Pancreas (tissue), 10 donors: Measurements from ENCODE around the gene GNA12. TPM values are rescaled to one million over a fixed set of nuclear protein-coding genes. Genes with fewer than 3 reads are reported as not detected.

Source experiments
- ATAC-seq, 4 donors: fragments of 200-7000 bp; cut with Tn5 transposase; one replicate each; pipeline versions ENCODE4 v1.8.0 to v1.9.1; 2020; ENCODE audit warnings: mild to moderate bottlenecking in 4 of 4, moderate library complexity in 4 of 4
- DNase-seq, 6 donors: peaks; one replicate each; pipeline ENCODE4 v3.0.0-alpha.2; 2020
- FAIRE-seq: peaks from 2 replicates; lab custom pipeline; 2012; peaks lifted over from hg19 to GRCh38; lab: Jason Lieb, UNC
- H3K27ac ChIP-seq, 4 donors: fragments of 200-600 bp; sonication (generic); 1 replicate in 3 of 4; 2 replicates in 1 of 4; pipeline versions ENCODE4 v1.5.0 to v1.8.0; 2020
- H3K27me3 ChIP-seq, 4 donors: fragments of 200-600 bp; one replicate each; pipeline ENCODE4 v1.8.0; 2021
- H3K36me3 ChIP-seq, 3 donors: fragments of 200-600 bp; sonication (generic) in 1 of 3; one replicate each; pipeline versions ENCODE4 v1.5.0 to v1.8.0; 2020 to 2021
- H3K4me1 ChIP-seq, 3 donors: fragments of 200-600 bp; one replicate each; pipeline ENCODE4 v1.8.0; 2021
- H3K4me3 ChIP-seq, 4 donors: fragments of 200-600 bp; sonication (generic) in 2 of 4; one replicate each; pipeline versions ENCODE4 v1.5.0 to v1.8.0; 2020 to 2021
- H3K9me3 ChIP-seq, 4 donors: fragments of 200-600 bp; one replicate each; pipeline ENCODE4 v1.8.0; 2021
- WGBS, 2 donors: extraction: QIAGEN DNeasy Blood & Tissue Kit; methylation state at CpG; one replicate each; pipeline ENCODE4 v1.1.7; 2013; 5-methylcytosine and 5-hydroxymethylcytosine counted together
- intact Hi-C, 3 donors: fragments of 100-400 bp; cut with DNase I; formaldehyde crosslinking; loops; one replicate each; pipeline versions ENCODE4 v1.11.1 to v1.14.2; 2022
- polyA plus RNA-seq, 2 donors: library from polyadenylated mRNA; stranded (reverse); fragments of 200-250 nt; gene quantifications; one replicate each; pipeline ENCODE4 v1.2.3, GENCODE V29; 2013
- total RNA-seq, 6 donors: library from RNA; stranded (reverse); fragmentation: NEBNext Ultra II Directional in 4 of 6; extraction: Animal tissue kit (Norgen Biotek cat#: 25700) in 4 of 6; gene quantifications; one replicate each; pipeline versions ENCODE4 v1.2.1 to v1.2.4, GENCODE V29; 2021 to 2023
- TF ChIP-seq, protein P1 (sequence below), 4 donors: fragments of 200-600 bp; sonication (generic) in 3 of 4; IDR thresholded peaks; one replicate each; pipeline versions ENCODE4 v1.5.0 to v1.8.0; 2021; ENCODE audit warnings: antibody characterized with exemption in 4 of 4
- donor health status: healthy with polysubstance abuse.
- donor health status: DM: no; HTN: no; CAD: no; lungs with moderate emphysema.
- donor health status: DM: no; HTN: no; CAD: no.
- donor health status: control.
- donor health status: control.
- donor health status: Bipolar disorder and iron deficiency.
- donor health status: DM: yes; HTN: yes; CAD: no.
- donor health status: DM: no; HTN: no; CAD: no.
- donor health status: DM: no; HTN: no; CAD: no.
- donor health status: DM: yes; HTN: yes; CAD: no.

The GNA12 gene
- total and polyA plus RNA-seq, 8 donors, result 7.5 to 23.0 (median 15.9) TPM

DNA sequence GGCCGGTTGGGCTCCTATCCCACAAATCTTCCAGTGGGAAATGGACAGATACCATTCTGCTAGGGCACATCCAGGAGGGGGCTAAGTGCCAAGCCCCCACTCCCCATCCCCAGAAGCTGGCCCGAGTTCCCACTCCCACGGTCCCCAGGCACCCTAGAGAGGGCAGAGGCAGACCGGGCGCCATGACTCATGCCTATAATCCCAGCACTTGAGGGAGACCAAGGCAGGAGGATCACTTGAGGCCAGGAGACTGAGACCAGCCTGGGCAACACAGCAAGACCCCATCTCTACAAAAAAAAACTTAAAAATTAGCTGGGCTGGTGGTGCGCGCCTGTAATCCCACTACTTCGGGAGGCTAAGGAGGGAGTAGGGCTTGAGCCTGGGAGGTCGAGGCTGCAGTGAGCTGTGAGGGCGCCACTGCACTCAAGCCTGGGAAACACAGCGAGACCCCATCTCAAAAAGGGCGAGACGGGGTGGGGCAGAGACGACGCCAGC is 870 bp downstream of the GNA12 start:
- Histone ChIP-seq H3K27ac (no peak overlapping the region), H3K4me1 (peaks cover 0 to 8% (median 0%) of the 10 kb centered on the region in 3 donors), H3K27me3 (no peaks in the 10 kb centered on the region), H3K4me3 (peak overlapping the region; percentile 48 to 79 (median 62)), H3K9me3 (no peaks in the 10 kb centered on the region), H3K36me3 (no peaks in the 10 kb centered on the region)
- intact Hi-C loops, result no loop called here
- TF ChIP-seq, protein P1, sequence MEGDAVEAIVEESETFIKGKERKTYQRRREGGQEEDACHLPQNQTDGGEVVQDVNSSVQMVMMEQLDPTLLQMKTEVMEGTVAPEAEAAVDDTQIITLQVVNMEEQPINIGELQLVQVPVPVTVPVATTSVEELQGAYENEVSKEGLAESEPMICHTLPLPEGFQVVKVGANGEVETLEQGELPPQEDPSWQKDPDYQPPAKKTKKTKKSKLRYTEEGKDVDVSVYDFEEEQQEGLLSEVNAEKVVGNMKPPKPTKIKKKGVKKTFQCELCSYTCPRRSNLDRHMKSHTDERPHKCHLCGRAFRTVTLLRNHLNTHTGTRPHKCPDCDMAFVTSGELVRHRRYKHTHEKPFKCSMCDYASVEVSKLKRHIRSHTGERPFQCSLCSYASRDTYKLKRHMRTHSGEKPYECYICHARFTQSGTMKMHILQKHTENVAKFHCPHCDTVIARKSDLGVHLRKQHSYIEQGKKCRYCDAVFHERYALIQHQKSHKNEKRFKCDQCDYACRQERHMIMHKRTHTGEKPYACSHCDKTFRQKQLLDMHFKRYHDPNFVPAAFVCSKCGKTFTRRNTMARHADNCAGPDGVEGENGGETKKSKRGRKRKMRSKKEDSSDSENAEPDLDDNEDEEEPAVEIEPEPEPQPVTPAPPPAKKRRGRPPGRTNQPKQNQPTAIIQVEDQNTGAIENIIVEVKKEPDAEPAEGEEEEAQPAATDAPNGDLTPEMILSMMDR (IDR thresholded peaks at IDR 0.05), result no peak
- FAIRE-seq, result no peak
- 48 to 59% methylated on average over 14 to 15 of the region's 15 CpGs for WGBS, 2 donors
- ATAC-seq, result no peak
- DNase-seq, result peak in 3 of 6 donors; percentile 11 to 54 (median 41)

DNA sequence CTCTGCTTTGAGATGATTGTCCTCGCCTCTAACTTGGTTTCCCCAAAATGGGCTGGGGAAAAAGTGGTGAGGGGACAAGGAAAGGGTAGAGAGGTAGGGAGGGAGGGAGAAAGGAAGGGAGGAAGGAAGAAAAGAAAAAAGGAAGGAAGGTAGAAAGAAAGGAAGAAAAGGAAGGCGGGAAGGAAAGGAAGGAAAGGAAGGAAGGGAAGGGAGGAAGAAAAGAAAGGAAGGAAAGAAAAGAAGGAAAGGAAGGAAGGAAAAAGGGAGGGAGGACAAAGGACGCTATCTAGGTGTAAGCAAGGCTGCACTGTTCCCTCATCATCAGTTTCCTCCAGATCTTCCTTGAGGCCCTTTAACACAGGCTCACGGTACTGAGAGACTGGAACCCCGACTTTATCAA is 2.2 kb downstream of the GNA12 start:
- ATAC-seq (no peak), FAIRE-seq (no peak), DNase-seq (no peak)
- no peaks in the 10 kb centered on the region for H3K9me3 ChIP-seq
- intact Hi-C loops, result no loop called here
- H3K4me1 ChIP-seq, result peaks cover 0 to 8% (median 0%) of the 10 kb centered on the region in 3 donors
- no peaks in the 10 kb centered on the region for H3K36me3 ChIP-seq
- no peaks in the 10 kb centered on the region for H3K27me3 ChIP-seq
- H3K4me3 ChIP-seq, result no peak overlapping the region
- TF ChIP-seq, protein P1 (IDR thresholded peaks at IDR 0.05), result no peak
- H3K27ac ChIP-seq, result no peak overlapping the region
- WGBS, 2 donors, result 82 to 87% methylated on average over 5 of the region's 5 CpGs

DNA sequence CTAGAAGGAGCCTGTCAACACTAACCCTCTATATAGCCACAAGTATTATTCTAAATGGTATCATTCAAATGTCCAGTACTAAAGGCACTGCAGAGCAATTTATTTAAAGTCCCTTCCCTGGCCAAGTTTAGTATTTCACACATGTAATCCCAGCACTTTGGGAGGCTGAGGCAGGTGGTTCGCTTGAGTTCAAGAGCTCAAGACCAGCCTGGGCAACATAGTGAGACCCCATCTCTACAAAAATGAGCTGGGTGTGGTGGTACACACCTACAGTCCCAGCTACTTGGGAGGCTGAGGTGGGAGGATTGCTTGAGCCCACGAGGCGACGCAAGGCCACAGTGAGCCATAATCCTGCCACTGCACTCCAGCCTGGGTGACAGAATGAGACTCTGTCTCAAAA is 3.6 kb downstream of the GNA12 start:
- no peak for ATAC-seq
- H3K27me3 ChIP-seq, result no peaks in the 10 kb centered on the region
- peaks cover 0 to 8% (median 0%) of the 10 kb centered on the region in 3 donors for H3K4me1 ChIP-seq
- no peak overlapping the region for H3K4me3 ChIP-seq
- DNase-seq, result no peak
- intact Hi-C loops, result no loop called here
- peaks cover 0 to under 1% (median 0%) of the 10 kb centered on the region in 3 donors for H3K36me3 ChIP-seq
- H3K27ac ChIP-seq, result no peak overlapping the region
- TF ChIP-seq, protein P1 (IDR thresholded peaks at IDR 0.05), result no peak
- 94 to 97% methylated on average over 4 of the region's 4 CpGs for whole genome bisulfite sequencing, 2 donors
- no peaks in the 10 kb centered on the region for H3K9me3 ChIP-seq
- no peak for FAIRE-seq

DNA sequence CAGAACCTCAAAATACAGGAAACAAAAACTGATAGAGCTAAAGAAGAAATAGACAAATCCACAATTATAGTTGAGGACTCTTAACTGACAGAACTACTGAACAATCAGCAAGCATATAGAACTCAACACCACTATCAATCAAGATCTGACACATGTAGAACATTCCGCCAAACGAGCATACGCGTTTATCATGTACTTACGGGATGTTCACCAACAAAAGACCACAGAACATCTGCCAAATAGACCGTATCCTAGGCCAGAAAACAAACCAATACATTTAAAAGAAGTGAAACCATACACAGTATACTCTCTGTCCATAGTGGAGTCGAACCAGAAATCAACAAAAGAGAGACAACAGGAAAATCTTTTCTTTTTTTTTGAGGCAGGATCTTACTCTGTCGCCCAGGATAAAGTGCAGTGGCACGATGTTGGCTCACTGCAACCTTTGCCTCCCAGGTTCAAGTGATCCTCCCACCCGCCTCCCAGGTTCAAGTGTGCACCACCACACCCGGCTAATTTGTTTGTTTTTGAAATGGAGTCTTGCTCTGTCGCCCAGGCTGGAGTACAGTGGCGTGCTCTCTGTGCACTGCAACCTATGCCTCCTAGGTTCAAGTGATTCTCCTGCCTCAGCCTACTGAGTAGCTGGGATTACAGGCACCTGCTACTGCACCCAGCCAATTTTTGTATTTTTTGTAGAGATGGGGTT is 5.1 kb downstream of the GNA12 start:
- no peak overlapping the region for H3K4me3 ChIP-seq
- TF ChIP-seq, protein P1 (IDR thresholded peaks at IDR 0.05), result no peak
- H3K27me3 ChIP-seq, result no peaks in the 10 kb centered on the region
- ATAC-seq, result no peak
- no peak for FAIRE-seq
- no peak overlapping the region for H3K27ac ChIP-seq
- no peaks in the 10 kb centered on the region for H3K9me3 ChIP-seq
- no peak for DNase-seq
- peaks cover 0 to 8% (median 0%) of the 10 kb centered on the region in 3 donors for H3K4me1 ChIP-seq
- WGBS, 2 donors, result 78 to 85% methylated on average over 13 of the region's 13 CpGs
- peaks cover 0 to 3% (median 0%) of the 10 kb centered on the region in 3 donors for H3K36me3 ChIP-seq
- intact Hi-C loops, result no loop called here

DNA sequence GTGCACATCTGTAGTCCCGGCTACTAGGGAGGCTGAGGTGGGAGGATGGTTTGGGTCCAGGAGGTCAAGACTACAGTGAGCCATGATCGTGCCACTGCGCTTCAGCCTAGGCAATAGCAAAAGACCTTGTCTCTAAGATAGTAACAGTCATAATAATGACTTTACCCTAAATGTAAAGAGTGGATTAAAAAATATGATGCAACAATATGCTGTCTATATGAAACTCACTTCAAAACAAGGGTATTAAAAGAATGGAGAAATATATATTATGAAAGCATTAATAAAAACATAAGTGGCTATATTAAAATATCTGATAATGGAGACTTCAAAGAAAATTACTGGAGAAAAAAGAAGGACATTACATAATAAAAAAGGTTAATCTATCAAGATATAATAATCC is 5.7 kb downstream of the GNA12 start:
- H3K4me3 ChIP-seq, result no peak overlapping the region
- H3K9me3 ChIP-seq, result no peaks in the 10 kb centered on the region
- no peaks in the 10 kb centered on the region for H3K27me3 ChIP-seq
- DNase-seq, result no peak
- peaks cover 0 to 8% (median 0%) of the 10 kb centered on the region in 3 donors for H3K4me1 ChIP-seq
- intact Hi-C loops, result no loop called here
- no peak overlapping the region for H3K27ac ChIP-seq
- FAIRE-seq, result no peak
- TF ChIP-seq, protein P1 (IDR thresholded peaks at IDR 0.05), result no peak
- no peak for ATAC-seq
- 72 to 90% methylated on average over 3 of the region's 3 CpGs for WGBS, 2 donors
- H3K36me3 ChIP-seq, result peaks cover 0 to 3% (median 0%) of the 10 kb centered on the region in 3 donors
